Stimulated activated CD8-positive, alpha-beta memory T cell treated with anti-CD3 and anti-CD28 coated beads, Interleukin-7, amount 100 ng/mL, for 24 hours (primary cell): Measurements from ENCODE around the gene MCCC1.
A peak's percentile ranks its signal among the peaks of the same experiment; 100 is the strongest.
"Not testable (repeated sequence)": the region's sequence is repeated elsewhere in the genome, so short reads cannot be mapped to it uniquely, and the experiment has no call there.

Experiments
- DNase-seq: peaks from one replicate; pipeline ENCODE4 v3.0.0-alpha.2; 2020; ENCODE audit warnings: low read depth

Gene MCCC1

GRCh38 chr3:183099026-183099837 is at the start of gene MCCC1:
Gene MCCC1, minus strand, starts transcription at chr3:183099496. Its CDS starts 56 bp downstream, at chr3:183099440.
- DNase-seq = peak; percentile 97

GRCh38 chr3:183148056-183148455 is 48.8 kb upstream of the MCCC1 start:
- DNase-seq = no peak

- no peak for DNase-seq
Measured at GRCh38 chr3:183144363-183144762, 45.1 kb upstream of the MCCC1 start.

GRCh38 chr3:183142199-183142598 is 42.9 kb upstream of the MCCC1 start:
- DNase-seq = no peak

GRCh38 chr3:183134844-183135243 is 35.5 kb upstream of the MCCC1 start:
- DNase-seq = no peak

GRCh38 chr3:183132409-183132808 is 33.1 kb upstream of the MCCC1 start:
- no peak for DNase-seq

- DNase-seq = no peak
Measured at GRCh38 chr3:183131735-183132134, 32.4 kb upstream of the MCCC1 start.

GRCh38 chr3:183131186-183131725 is 32.0 kb upstream of the MCCC1 start:
- no peak for DNase-seq

- no peak for DNase-seq
Measured at GRCh38 chr3:183129243-183129642, 29.9 kb upstream of the MCCC1 start.

- no peak for DNase-seq
Measured at GRCh38 chr3:183128709-183129108, 29.4 kb upstream of the MCCC1 start.

GRCh38 chr3:183123891-183124290 is 24.6 kb upstream of the MCCC1 start:
- no peak for DNase-seq

- DNase-seq = no peak
Measured at GRCh38 chr3:183122257-183122932, 23.1 kb upstream of the MCCC1 start.

- no peak for DNase-seq
Measured at GRCh38 chr3:183120538-183121215, 21.4 kb upstream of the MCCC1 start.

GRCh38 chr3:183117056-183117455 is 17.8 kb upstream of the MCCC1 start:
- DNase-seq = no peak

- peak; percentile 38 for DNase-seq
Measured at GRCh38 chr3:183116025-183116614, 16.8 kb upstream of the MCCC1 start.

- no peak for DNase-seq
Measured at GRCh38 chr3:183114384-183115178, 15.3 kb upstream of the MCCC1 start.

GRCh38 chr3:183109847-183110246 is 10.6 kb upstream of the MCCC1 start:
- not testable (repeated sequence) for DNase-seq

GRCh38 chr3:183108470-183108869 is 9.2 kb upstream of the MCCC1 start:
- DNase-seq = no peak

GRCh38 chr3:183108001-183108449 is 8.7 kb upstream of the MCCC1 start:
- DNase-seq = no peak

GRCh38 chr3:183107372-183107771 is 8.1 kb upstream of the MCCC1 start:
- not testable (repeated sequence) for DNase-seq

- no peak for DNase-seq
Measured at GRCh38 chr3:183106635-183107034, 7.3 kb upstream of the MCCC1 start.
